Colonic mucosa (tissue), 4 donors: ENCODE measurements around the gene BMP2. TPM values are rescaled to one million over a fixed set of nuclear protein-coding genes. Genes with fewer than 3 reads are reported as not detected.

ENCODE experiments used
- DNase-seq: peaks from one replicate; pipeline ENCODE4 v3.0.0-alpha.2; 2020
- H3K27ac ChIP-seq: fragments of 200-600 bp; one replicate; pipeline ENCODE4 v1.8.0; 2021
- H3K27me3 ChIP-seq: fragments of 200-600 bp; one replicate; pipeline ENCODE4 v1.8.0; 2021
- H3K36me3 ChIP-seq: fragments of 200-600 bp; one replicate; pipeline ENCODE4 v1.8.0; 2021
- H3K4me1 ChIP-seq: fragments of 200-600 bp; one replicate; pipeline ENCODE4 v1.8.0; 2021; ENCODE audit warnings: mild to moderate bottlenecking
- H3K4me3 ChIP-seq: fragments of 200-600 bp; one replicate; pipeline ENCODE4 v1.8.0; 2021
- H3K9ac ChIP-seq, 2 donors: one replicate each; pipeline ENCODE4 v1.7.0; 2013; ENCODE audit warnings: control low read depth in 2 of 2, low read depth in 2 of 2, low read length in 2 of 2
- H3K9me3 ChIP-seq: fragments of 200-600 bp; one replicate; pipeline ENCODE4 v1.8.0; 2021
- CTCF ChIP-seq: fragments of 200-600 bp; IDR thresholded peaks from one replicate; pipeline ENCODE4 v1.8.0; 2022; ENCODE audit warnings: antibody characterized with exemption, mild to moderate bottlenecking
- intact Hi-C: fragments of 100-400 bp; cut with DNase I; formaldehyde crosslinking; loops from one replicate; pipeline ENCODE4 v1.14.1; 2022
- total RNA-seq, 2 donors: library from RNA; stranded (reverse); fragmentation: NEBNext Ultra II Directional in 1 of 2; extraction: Animal tissue kit (Norgen Biotek cat#: 25700) in 1 of 2; gene quantifications; one replicate each; pipeline ENCODE4 v1.2.1, GENCODE V29; 2021
- donor health status: healthy.
- donor health status: DM: no; HTN: no; CAD: no.
- donor health status: DM: no; HTN: no; CAD: no.

Gene BMP2
- total RNA-seq, 2 donors from 2014 or later: 25.3 to 57.3 TPM

GRCh38 chr20:6802227-6802626 is 34.7 kb downstream of the BMP2 start:
- DNase-seq: no peak
- no peaks in the 10 kb centered on the region for H3K36me3 ChIP-seq
- H3K27me3 ChIP-seq: no peaks in the 10 kb centered on the region
- H3K4me3 ChIP-seq: no peak overlapping the region
- H3K9me3 ChIP-seq: no peaks in the 10 kb centered on the region
- no peak overlapping the region for H3K27ac ChIP-seq
- no peak overlapping the region for H3K9ac ChIP-seq
- H3K4me1 ChIP-seq: no peaks in the 10 kb centered on the region
- no peak for TF ChIP-seq CTCF
- intact Hi-C loops: no loop called here

GRCh38 chr20:6806275-6806674 is 38.8 kb downstream of the BMP2 start:
- Histone ChIP-seq H3K27me3 (no peaks in the 10 kb centered on the region), H3K27ac (no peak overlapping the region), H3K4me1 (no peaks in the 10 kb centered on the region), H3K4me3 (no peak overlapping the region), H3K9me3 (no peaks in the 10 kb centered on the region), H3K9ac (no peak overlapping the region), H3K36me3 (no peaks in the 10 kb centered on the region)
- intact Hi-C loops: no loop called here
- no peak for DNase-seq
- no peak for TF ChIP-seq CTCF

GRCh38 chr20:6811262-6812035 is 44.0 kb downstream of the BMP2 start:
- DNase-seq: no peak
- intact Hi-C loops: no loop called here
- no peaks in the 10 kb centered on the region for H3K4me1 ChIP-seq
- TF ChIP-seq CTCF: no peak
- H3K27ac ChIP-seq: no peak overlapping the region
- no peaks in the 10 kb centered on the region for H3K36me3 ChIP-seq
- H3K4me3 ChIP-seq: no peak overlapping the region
- H3K9ac ChIP-seq: no peak overlapping the region
- H3K9me3 ChIP-seq: no peaks in the 10 kb centered on the region
- no peaks in the 10 kb centered on the region for H3K27me3 ChIP-seq

- no peaks in the 10 kb centered on the region for H3K27me3 ChIP-seq
- no peak for DNase-seq
- TF ChIP-seq CTCF: no peak
- H3K9ac ChIP-seq: no peak overlapping the region
- H3K36me3 ChIP-seq: no peaks in the 10 kb centered on the region
- H3K27ac ChIP-seq: no peak overlapping the region
- no peaks in the 10 kb centered on the region for H3K4me1 ChIP-seq
- intact Hi-C loops: no loop called here
- H3K4me3 ChIP-seq: no peak overlapping the region
- no peaks in the 10 kb centered on the region for H3K9me3 ChIP-seq
Observed at GRCh38 chr20:6812530-6812929, 45.0 kb downstream of the BMP2 start.

- Histone ChIP-seq H3K9me3 (no peaks in the 10 kb centered on the region), H3K36me3 (no peaks in the 10 kb centered on the region), H3K27me3 (no peaks in the 10 kb centered on the region), H3K4me1 (no peaks in the 10 kb centered on the region), H3K9ac (no peak overlapping the region), H3K4me3 (no peak overlapping the region), H3K27ac (no peak overlapping the region)
- intact Hi-C loops: loop anchor here (5.0 kb wide), 1 partner anchor 233 kb away; no protein-coding TSS in a partner anchor
- no peak for DNase-seq
- TF ChIP-seq CTCF: no peak
Observed at GRCh38 chr20:6814945-6815344, 47.5 kb downstream of the BMP2 start.
